Gastroesophageal sphincter (tissue), 3 donors: Measurements from ENCODE around the gene SHTN1.

Experiments used
- EP300 ChIP-seq: sonication (generic); formaldehyde crosslinking; IDR thresholded peaks from one replicate; pipeline ENCODE4 v1.6.1; 2017; ENCODE audit warnings: antibody characterized with exemption, mild to moderate bottlenecking
- POLR2A ChIP-seq, 2 donors: fragments of 450-650 bp; IDR thresholded peaks; one replicate each; pipeline ENCODE4 v1.6.1; 2017; ENCODE audit warnings: antibody characterized with exemption in 2 of 2, mild to moderate bottlenecking in 2 of 2, moderate library complexity in 1 of 2
- POLR2AphosphoS5 ChIP-seq: sonication (generic); formaldehyde crosslinking; IDR thresholded peaks from one replicate; pipeline ENCODE4 v1.6.1; 2017; ENCODE audit warnings: antibody characterized with exemption
- TF ChIP-seq, protein P1 (sequence below), 4 experiments: fragments of 200-600 bp in 2 of 4; fragments of 450-650 bp in 2 of 4; sonication (generic) in 1 of 4; IDR thresholded peaks; one replicate each; pipeline ENCODE4 v1.5.1; 2017 to 2019; ENCODE audit warnings: antibody characterized with exemption in 4 of 4, mild to moderate bottlenecking in 2 of 4, moderate library complexity in 2 of 4

DNA sequence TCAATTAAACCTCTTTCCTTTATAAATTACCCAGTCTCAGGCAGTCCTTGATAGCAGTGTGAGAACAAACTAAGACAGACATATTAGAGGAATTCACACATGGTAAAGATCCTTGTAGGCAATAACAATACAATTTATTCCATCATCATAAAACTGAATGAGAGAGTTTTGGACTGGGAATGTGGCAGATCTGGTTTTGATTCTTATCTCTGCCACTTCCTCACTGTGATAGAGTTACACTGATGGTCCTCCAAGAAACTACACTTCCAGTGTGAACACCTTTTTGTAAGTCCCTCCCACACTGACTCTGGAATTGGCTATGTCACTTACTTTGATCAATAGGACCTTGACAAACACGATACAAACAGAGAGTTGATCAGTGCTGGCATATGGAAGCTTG, 152.7 kb downstream of the SHTN1 start:
- TF ChIP-seq, protein P1, sequence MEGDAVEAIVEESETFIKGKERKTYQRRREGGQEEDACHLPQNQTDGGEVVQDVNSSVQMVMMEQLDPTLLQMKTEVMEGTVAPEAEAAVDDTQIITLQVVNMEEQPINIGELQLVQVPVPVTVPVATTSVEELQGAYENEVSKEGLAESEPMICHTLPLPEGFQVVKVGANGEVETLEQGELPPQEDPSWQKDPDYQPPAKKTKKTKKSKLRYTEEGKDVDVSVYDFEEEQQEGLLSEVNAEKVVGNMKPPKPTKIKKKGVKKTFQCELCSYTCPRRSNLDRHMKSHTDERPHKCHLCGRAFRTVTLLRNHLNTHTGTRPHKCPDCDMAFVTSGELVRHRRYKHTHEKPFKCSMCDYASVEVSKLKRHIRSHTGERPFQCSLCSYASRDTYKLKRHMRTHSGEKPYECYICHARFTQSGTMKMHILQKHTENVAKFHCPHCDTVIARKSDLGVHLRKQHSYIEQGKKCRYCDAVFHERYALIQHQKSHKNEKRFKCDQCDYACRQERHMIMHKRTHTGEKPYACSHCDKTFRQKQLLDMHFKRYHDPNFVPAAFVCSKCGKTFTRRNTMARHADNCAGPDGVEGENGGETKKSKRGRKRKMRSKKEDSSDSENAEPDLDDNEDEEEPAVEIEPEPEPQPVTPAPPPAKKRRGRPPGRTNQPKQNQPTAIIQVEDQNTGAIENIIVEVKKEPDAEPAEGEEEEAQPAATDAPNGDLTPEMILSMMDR (IDR thresholded peaks at IDR 0.05): no peak
- TF ChIP-seq POLR2A (IDR thresholded peaks at IDR 0.05) (no peak), EP300 (no peak), POLR2AphosphoS5 (no peak)
